ENCODE data around the gene RASGEF1C. TPM values are rescaled to one million over a fixed set of nuclear protein-coding genes. Genes with fewer than 3 reads are reported as not detected.

RASGEF1C gene
- total RNA-seq, 4 donors from 2014 or later = 0.71 to 2.5 TPM; not detected in 2

- intact Hi-C loops (cut with DNase I; ENCODE audit: low total_unique reads) = no loop called here
- TF ChIP-seq POLR2A (IDR thresholded peaks at IDR 0.05) (no peak), CTCF (IDR thresholded peaks at IDR 0.05) (no peak)
- 74 to 78% methylated on average over 13 to 15 of the region's 15 CpGs for WGBS, 2 donors
- no peak for DNase-seq (ENCODE audit: low spot score in 2 of 2)
- no peak overlapping the region for H3K4me3 ChIP-seq (ENCODE audit: low read depth, poor library complexity, severe bottlenecking)
Observed at GRCh38 chr5:180112181-180112861, 96.7 kb downstream of the RASGEF1C start.

- TF ChIP-seq POLR2A (IDR thresholded peaks at IDR 0.05) = no peak
- no peak for TF ChIP-seq CTCF (IDR thresholded peaks at IDR 0.05)
- no peak overlapping the region for H3K4me3 ChIP-seq (ENCODE audit: low read depth, poor library complexity, severe bottlenecking)
- intact Hi-C loops (cut with DNase I; ENCODE audit: low total_unique reads) = no loop called here
- DNase-seq (ENCODE audit: low spot score in 2 of 2) = peak in 1 of 2 donors; percentile 63
- WGBS, 2 donors = 77 to 88% methylated on average over 2 to 7 of the region's 7 CpGs
Observed at GRCh38 chr5:180111273-180112002, 97.6 kb downstream of the RASGEF1C start.

- WGBS, 2 donors = 72 to 75% methylated on average over 9 of the region's 9 CpGs
- DNase-seq (ENCODE audit: low spot score in 2 of 2) = peak in 1 of 2 donors; percentile 46
- intact Hi-C loops (cut with DNase I; ENCODE audit: low total_unique reads) = no loop called here
- TF ChIP-seq POLR2A (IDR thresholded peaks at IDR 0.05) (no peak), CTCF (IDR thresholded peaks at IDR 0.05) (no peak)
- H3K4me3 ChIP-seq (ENCODE audit: low read depth, poor library complexity, severe bottlenecking) = no peak overlapping the region
Observed at GRCh38 chr5:180109920-180110319, 99.1 kb downstream of the RASGEF1C start.

- 91 to 96% methylated on average over 1 of the region's 1 CpG for WGBS, 2 donors
- no peak overlapping the region for H3K4me3 ChIP-seq (ENCODE audit: low read depth, poor library complexity, severe bottlenecking)
- no peak for DNase-seq (ENCODE audit: low spot score in 2 of 2)
- intact Hi-C loops (cut with DNase I; ENCODE audit: low total_unique reads) = no loop called here
- no peak for TF ChIP-seq CTCF (IDR thresholded peaks at IDR 0.05)
- TF ChIP-seq POLR2A (IDR thresholded peaks at IDR 0.05) = no peak
Observed at GRCh38 chr5:180107005-180107404, 102.0 kb downstream of the RASGEF1C start.

- no peak for TF ChIP-seq POLR2A (IDR thresholded peaks at IDR 0.05)
- TF ChIP-seq CTCF (IDR thresholded peaks at IDR 0.05) = no peak
- 75 to 82% methylated on average over 5 of the region's 5 CpGs for WGBS, 2 donors
- DNase-seq (ENCODE audit: low spot score in 2 of 2) = peak in 1 of 2 donors; percentile 37
- H3K4me3 ChIP-seq (ENCODE audit: low read depth, poor library complexity, severe bottlenecking) = no peak overlapping the region
- intact Hi-C loops (cut with DNase I; ENCODE audit: low total_unique reads) = no loop called here
Observed at GRCh38 chr5:180105827-180106312, 103.1 kb downstream of the RASGEF1C start.

Data from lower leg skin (tissue), 4 donors.